NT2/D1 (cell line): ENCODE results near the gene STMP1.

Source experiments
- SUZ12 ChIP-seq: IDR thresholded peaks from 2 replicates; pipeline ENCODE4 v1.6.1; 2011; ENCODE audit not compliant: insufficient read length, insufficient read depth; ENCODE audit errors: extremely low read depth
- ZNF274 ChIP-seq: IDR thresholded peaks from 2 replicates; pipeline ENCODE4 v1.6.1; 2011; ENCODE audit warnings: mild to moderate bottlenecking, low read depth, low read length

GRCh38 chr7:135706038-135706742, 43.9 kb downstream of the STMP1 start:
- TF ChIP-seq SUZ12 (no peak), ZNF274 (no peak)
